Gastroesophageal sphincter (tissue), 3 donors: ENCODE data around the gene USH1G.
"Not testable (repeated sequence)": the region's sequence is repeated elsewhere in the genome, so short reads cannot be mapped to it uniquely, and the experiment has no call there.

Source experiments
- CTCF ChIP-seq, 4 experiments: fragments of 200-600 bp in 2 of 4; fragments of 450-650 bp in 2 of 4; sonication (generic) in 1 of 4; IDR thresholded peaks; one replicate each; pipeline ENCODE4 v1.5.1; 2017 to 2019; ENCODE audit warnings: antibody characterized with exemption in 4 of 4, mild to moderate bottlenecking in 2 of 4, moderate library complexity in 2 of 4
- EP300 ChIP-seq: sonication (generic); formaldehyde crosslinking; IDR thresholded peaks from one replicate; pipeline ENCODE4 v1.6.1; 2017; ENCODE audit warnings: antibody characterized with exemption, mild to moderate bottlenecking
- POLR2A ChIP-seq, 2 donors: fragments of 450-650 bp; IDR thresholded peaks; one replicate each; pipeline ENCODE4 v1.6.1; 2017; ENCODE audit warnings: antibody characterized with exemption in 2 of 2, mild to moderate bottlenecking in 2 of 2, moderate library complexity in 1 of 2
- POLR2AphosphoS5 ChIP-seq: sonication (generic); formaldehyde crosslinking; IDR thresholded peaks from one replicate; pipeline ENCODE4 v1.6.1; 2017; ENCODE audit warnings: antibody characterized with exemption

- TF ChIP-seq POLR2A (IDR thresholded peaks at IDR 0.05); EP300; CTCF (IDR thresholded peaks at IDR 0.05); POLR2AphosphoS5: not testable (repeated sequence)
Observed at GRCh38 chr17:74870028-74870427, 53.0 kb downstream of the USH1G start.
